Upper lobe of left lung (tissue), 6 donors: ENCODE results near the gene VPS26C. TPM values are rescaled to one million over a fixed set of nuclear protein-coding genes. Genes with fewer than 3 reads are reported as not detected.
A peak's percentile ranks its signal among the peaks of the same experiment; 100 is the strongest.

Experiments used
- ATAC-seq, 2 donors: fragments of 200-7000 bp; cut with Tn5 transposase; one replicate each; pipeline ENCODE4 v1.9.1; 2022; ENCODE audit warnings: mild to moderate bottlenecking in 2 of 2, moderate library complexity in 2 of 2; ENCODE audit not compliant: low FRiP score in 2 of 2
- DNase-seq, 2 donors: peaks; one replicate each; pipeline ENCODE4 v3.0.0-alpha.2; 2019 to 2020
- H3K27ac ChIP-seq, 4 donors: fragments of 200-600 bp; sonication (generic); one replicate each; pipeline ENCODE4 v1.5.1; 2016 to 2019
- H3K27me3 ChIP-seq, 4 donors: fragments of 200-600 bp; sonication (generic); one replicate each; pipeline ENCODE4 v1.5.1; 2017 to 2019
- H3K36me3 ChIP-seq, 4 donors: fragments of 200-600 bp; sonication (generic); one replicate each; pipeline ENCODE4 v1.5.1; 2016 to 2019
- H3K4me1 ChIP-seq, 4 donors: fragments of 200-600 bp; sonication (generic); one replicate each; pipeline ENCODE4 v1.5.1; 2018 to 2019
- H3K4me3 ChIP-seq, 4 donors: fragments of 200-600 bp; sonication (generic); one replicate each; pipeline ENCODE4 v1.5.1; 2017 to 2019; ENCODE audit warnings: mild to moderate bottlenecking in 2 of 4, moderate library complexity in 1 of 4
- H3K9me3 ChIP-seq, 4 donors: fragments of 200-600 bp; sonication (generic); one replicate each; pipeline ENCODE4 v1.5.1; 2018 to 2019
- CTCF ChIP-seq, 6 experiments: fragments of 450-650 bp in 4 of 6; fragments of 200-600 bp in 2 of 6; sonication (generic) in 2 of 6; IDR thresholded peaks; one replicate each; pipeline ENCODE4 v1.5.1; 2016 to 2019; ENCODE audit warnings: antibody characterized with exemption in 6 of 6
- EP300 ChIP-seq, 4 donors: sonication (generic); formaldehyde crosslinking; IDR thresholded peaks; one replicate each; pipeline ENCODE4 v1.5.1; 2017; ENCODE audit warnings: antibody characterized with exemption in 4 of 4, control low read depth in 2 of 4
- POLR2A ChIP-seq, 4 donors: fragments of 450-650 bp; IDR thresholded peaks; one replicate each; pipeline ENCODE4 v1.5.1; 2016 to 2017; ENCODE audit warnings: antibody characterized with exemption in 4 of 4, mild to moderate bottlenecking in 2 of 4
- POLR2AphosphoS5 ChIP-seq, 2 donors: sonication (generic); formaldehyde crosslinking; IDR thresholded peaks; one replicate each; pipeline ENCODE4 v1.5.1; 2017; ENCODE audit warnings: antibody characterized with exemption in 2 of 2
- WGBS, 2 donors: methylation state at CpG; one replicate each; pipeline ENCODE4 v1.1.5; 2017 to 2018; 5-methylcytosine and 5-hydroxymethylcytosine counted together
- total RNA-seq, 6 donors: library from RNA; depleted of rRNA in 4 of 6; stranded (reverse); fragments of >200 nt in 4 of 6; gene quantifications; one replicate each; pipeline versions ENCODE4 v1.1.0 to v1.2.1, GENCODE V29; 2016 to 2021
- donor health status: DM: no; HTN: no; CAD: no; lungs with moderate emphysema.
- donor health status: DM: no; HTN: yes; CAD: no; lungs with severe emphysema.

Gene VPS26C
- total RNA-seq, 6 donors from 2014 or later = 52.1 to 95.3 (median 65.0) TPM

GRCh38 chr21:37264808-37265207 lies 2.3 kb downstream of the VPS26C start:
- DNase-seq = no peak

GRCh38 chr21:37263827-37264600 lies 3.1 kb downstream of the VPS26C start:
- Histone ChIP-seq H3K36me3 (no peaks in the 10 kb centered on the region), H3K27me3 (no peaks in the 10 kb centered on the region), H3K4me3 (no peak overlapping the region), H3K4me1 (peaks cover 14 to 34% (median 19%) of the 10 kb centered on the region in 4 donors), H3K27ac (no peak overlapping the region), H3K9me3 (no peaks in the 10 kb centered on the region)
- 91 to 92% methylated on average over 6 of the region's 6 CpGs for whole genome bisulfite sequencing, 2 donors
- DNase-seq (no peak), ATAC-seq (no peak)
- TF ChIP-seq POLR2A (IDR thresholded peaks at IDR 0.05) (no peak), POLR2AphosphoS5 (IDR thresholded peaks at IDR 0.05) (no peak), CTCF (IDR thresholded peaks at IDR 0.05) (no peak), EP300 (IDR thresholded peaks at IDR 0.05) (no peak)

More at GRCh38 chr21:37264808-37265207, 2.3 kb downstream of the VPS26C start:
- Histone ChIP-seq H3K27me3 (no peaks in the 10 kb centered on the region), H3K9me3 (no peaks in the 10 kb centered on the region), H3K36me3 (no peaks in the 10 kb centered on the region), H3K27ac (no peak overlapping the region), H3K4me3 (no peak overlapping the region), H3K4me1 (peaks cover 11 to 28% (median 16%) of the 10 kb centered on the region in 4 donors)
- no peak for ATAC-seq
- no peak for TF ChIP-seq EP300 (IDR thresholded peaks at IDR 0.05)
- TF ChIP-seq POLR2A (IDR thresholded peaks at IDR 0.05) = no peak
- TF ChIP-seq POLR2AphosphoS5 (IDR thresholded peaks at IDR 0.05) = no peak
- no peak for TF ChIP-seq CTCF (IDR thresholded peaks at IDR 0.05)
- WGBS, 2 donors = 86 to 87% methylated on average over 4 of the region's 4 CpGs

- Histone ChIP-seq H3K36me3 (no peaks in the 10 kb centered on the region), H3K4me1 (peaks cover 11 to 32% (median 20%) of the 10 kb centered on the region in 4 donors), H3K27me3 (no peaks in the 10 kb centered on the region), H3K9me3 (no peaks in the 10 kb centered on the region), H3K27ac (no peak overlapping the region), H3K4me3 (no peak overlapping the region)
- no peak for ATAC-seq
- WGBS, 2 donors = 77 to 85% methylated on average over 5 of the region's 5 CpGs
- TF ChIP-seq EP300 (IDR thresholded peaks at IDR 0.05) = no peak
- TF ChIP-seq POLR2AphosphoS5 (IDR thresholded peaks at IDR 0.05) = no peak
- no peak for TF ChIP-seq POLR2A (IDR thresholded peaks at IDR 0.05)
- TF ChIP-seq CTCF (IDR thresholded peaks at IDR 0.05) = no peak
- no peak for DNase-seq
These were observed 7.7 kb downstream of the VPS26C start for GRCh38 chr21:37259426-37259825.

GRCh38 chr21:37257967-37258877 lies 8.9 kb downstream of the VPS26C start:
- 7 to 19% methylated on average over 33 to 53 of the region's 55 CpGs for WGBS, 2 donors
- peak; percentile 78 to 81 for ATAC-seq
- peak; percentile 64 to 89 for DNase-seq

More at GRCh38 chr21:37257967-37258877, 8.9 kb downstream of the VPS26C start:
- Histone ChIP-seq H3K36me3 (no peaks in the 10 kb centered on the region), H3K27ac (peak overlapping the region; percentile 77 to 83 (median 80)), H3K4me1 (peaks cover 11 to 32% (median 20%) of the 10 kb centered on the region in 4 donors), H3K4me3 (peak overlapping the region; percentile 18 to 61 (median 56)), H3K9me3 (no peaks in the 10 kb centered on the region), H3K27me3 (no peaks in the 10 kb centered on the region)
- TF ChIP-seq CTCF (IDR thresholded peaks at IDR 0.05) (no peak), POLR2AphosphoS5 (IDR thresholded peaks at IDR 0.05) (peak in 1 of 2 donors; percentile 19)
